Aorta (tissue), 5 donors: ENCODE results near the gene CIB4. TPM values are rescaled to one million over a fixed set of nuclear protein-coding genes. Genes with fewer than 3 reads are reported as not detected.

Source experiments
- ATAC-seq: fragments of 200-7000 bp; cut with Tn5 transposase; one replicate; pipeline ENCODE4 v1.9.1; 2022; ENCODE audit warnings: moderate library complexity; ENCODE audit not compliant: low FRiP score
- DNase-seq, 2 donors: peaks; one replicate each; pipeline ENCODE4 v3.0.0-alpha.2; 2020
- H3K27ac ChIP-seq, 2 donors: one replicate each; pipeline ENCODE4 v1.5.1; 2013; ENCODE audit warnings: low read length in 2 of 2, mild to moderate bottlenecking in 2 of 2, moderate library complexity in 2 of 2, control low read depth in 1 of 2, inconsistent platforms in 1 of 2, low read depth in 1 of 2
- H3K27me3 ChIP-seq, 2 donors: one replicate each; pipeline ENCODE4 v1.6.1; 2013; ENCODE audit warnings: control low read depth in 1 of 2, low read length in 1 of 2, mild to moderate bottlenecking in 1 of 2, moderate library complexity in 1 of 2; ENCODE audit not compliant: insufficient read depth in 2 of 2, control insufficient read depth in 1 of 2
- H3K36me3 ChIP-seq, 2 donors: one replicate each; pipeline ENCODE4 v1.6.1; 2013; ENCODE audit warnings: control low read depth in 1 of 2, low read length in 1 of 2, mild to moderate bottlenecking in 1 of 2; ENCODE audit not compliant: insufficient read depth in 2 of 2, control insufficient read depth in 1 of 2
- H3K4me1 ChIP-seq, 2 donors: one replicate each; pipeline ENCODE4 v1.6.1; 2013; ENCODE audit warnings: low read length in 2 of 2, control low read depth in 1 of 2, mild to moderate bottlenecking in 1 of 2, moderate library complexity in 1 of 2; ENCODE audit not compliant: insufficient read depth in 2 of 2, control insufficient read depth in 1 of 2
- H3K4me3 ChIP-seq, 2 donors: one replicate each; pipeline ENCODE4 v1.5.1; 2013; ENCODE audit warnings: low read length in 2 of 2, control low read depth in 1 of 2, mild to moderate bottlenecking in 1 of 2
- H3K9me3 ChIP-seq: one replicate; pipeline ENCODE4 v1.6.1; 2013; ENCODE audit warnings: mild to moderate bottlenecking, low read length; ENCODE audit not compliant: control insufficient read depth
- WGBS, 2 donors: extraction: QIAGEN DNeasy Blood & Tissue Kit; methylation state at CpG; one replicate each; pipeline ENCODE4 v1.1.7; 2013; 5-methylcytosine and 5-hydroxymethylcytosine counted together
- intact Hi-C, 2 donors: fragments of 100-400 bp; cut with DNase I; formaldehyde crosslinking; loops; one replicate each; pipeline versions ENCODE4 v1.14.2 to v1.15.0; 2022
- polyA plus RNA-seq, 2 donors: library from polyadenylated mRNA; stranded (reverse); fragments of 200-250 nt; gene quantifications; one replicate each; pipeline ENCODE4 v1.2.3, GENCODE V29; 2013
- total RNA-seq, 2 donors: library from RNA; stranded (reverse); fragmentation: NEBNext Ultra II Directional; extraction: Animal tissue kit (Norgen Biotek cat#: 25700); gene quantifications; one replicate each; pipeline ENCODE4 v1.2.1, GENCODE V29; 2021
- donor health status: healthy with polysubstance abuse.
- donor health status: Bipolar disorder and iron deficiency.
- donor health status: DM: no; HTN: no; CAD: no.
- donor health status: DM: no; HTN: no; CAD: no.
- donor health status: DM: yes; HTN: yes; CAD: no.

The CIB4 gene
- total and polyA plus RNA-seq, 4 donors = 0.60 TPM; not detected in 3

DNA sequence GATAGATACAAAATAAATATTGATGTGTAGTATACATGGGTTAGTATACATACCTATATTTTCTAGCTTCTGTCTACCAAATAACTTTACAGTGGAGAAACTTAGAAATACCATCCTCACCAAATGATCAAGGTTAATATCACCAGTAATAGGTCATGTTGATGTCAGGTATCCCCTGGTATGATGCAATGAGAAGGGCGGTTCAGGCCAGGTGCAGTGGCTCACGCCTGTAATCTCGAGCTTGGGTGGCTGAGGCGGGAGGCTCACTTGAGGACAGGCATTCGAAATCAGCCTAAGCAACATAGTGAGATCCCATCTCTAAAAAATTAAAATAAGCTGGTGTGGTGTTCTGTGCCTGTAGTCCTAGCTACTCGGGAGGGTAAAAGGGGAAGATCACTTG lies 38.6 kb downstream of the CIB4 start:
- Histone ChIP-seq H3K27me3 (no peaks in the 10 kb centered on the region), H3K4me3 (no peak overlapping the region), H3K4me1 (no peaks in the 10 kb centered on the region), H3K9me3 (no peaks in the 10 kb centered on the region), H3K27ac (no peak overlapping the region), H3K36me3 (no peaks in the 10 kb centered on the region)
- intact Hi-C loops = no loop called here
- 87 to 93% methylated on average over 6 of the region's 6 CpGs for WGBS, 2 donors
- ATAC-seq (no peak), DNase-seq (no peak)

DNA sequence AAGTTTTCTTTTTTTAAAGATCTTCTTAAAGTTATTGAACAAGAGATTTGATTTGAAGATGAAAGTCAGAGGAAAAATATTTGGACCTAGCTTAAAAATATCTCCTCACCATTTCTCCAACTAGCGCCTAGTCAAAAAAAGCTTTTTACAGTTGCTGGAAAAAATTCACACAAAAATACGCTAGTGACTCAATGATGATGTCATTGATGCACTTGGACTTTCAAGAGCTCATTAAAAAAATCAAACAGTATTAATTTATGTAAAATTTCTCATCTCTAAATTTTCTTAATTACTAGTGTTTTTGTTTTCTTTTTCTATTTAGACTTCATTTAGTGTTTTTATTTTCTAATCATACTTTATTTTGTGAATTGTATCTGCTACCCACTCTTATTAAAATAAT lies 41.8 kb downstream of the CIB4 start:
- H3K4me1 ChIP-seq = no peaks in the 10 kb centered on the region
- H3K9me3 ChIP-seq = no peaks in the 10 kb centered on the region
- H3K36me3 ChIP-seq = no peaks in the 10 kb centered on the region
- H3K27ac ChIP-seq = no peak overlapping the region
- no peaks in the 10 kb centered on the region for H3K27me3 ChIP-seq
- ATAC-seq (no peak), DNase-seq (no peak)
- intact Hi-C loops = no loop called here
- no peak overlapping the region for H3K4me3 ChIP-seq
- WGBS, 2 donors = 29 to 68% methylated on average over 2 of the region's 2 CpGs

DNA sequence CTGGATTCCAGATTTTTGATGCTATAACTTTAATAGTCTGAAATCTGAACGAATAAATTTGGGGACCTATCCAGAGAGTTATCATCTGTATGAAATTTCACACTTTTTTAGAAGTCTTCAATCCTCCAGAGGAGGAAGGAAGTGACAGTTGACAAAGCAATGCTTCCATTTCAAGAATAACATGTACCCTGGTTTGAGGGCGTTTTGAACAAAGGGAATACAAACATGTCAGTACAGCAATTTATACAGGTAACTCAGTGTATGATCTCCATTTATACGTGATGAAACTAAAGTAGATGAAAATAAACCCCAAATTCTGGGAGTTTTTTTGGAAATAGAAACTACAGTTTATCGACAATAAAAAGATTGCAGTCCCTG lies 42.2 kb downstream of the CIB4 start:
- intact Hi-C loops = no loop called here
- Histone ChIP-seq H3K4me3 (no peak overlapping the region), H3K9me3 (no peaks in the 10 kb centered on the region), H3K27ac (no peak overlapping the region), H3K36me3 (no peaks in the 10 kb centered on the region), H3K27me3 (no peaks in the 10 kb centered on the region), H3K4me1 (no peaks in the 10 kb centered on the region)
- ATAC-seq (no peak), DNase-seq (no peak)
- 25 to 41% methylated on average over 4 of the region's 4 CpGs for WGBS, 2 donors

DNA sequence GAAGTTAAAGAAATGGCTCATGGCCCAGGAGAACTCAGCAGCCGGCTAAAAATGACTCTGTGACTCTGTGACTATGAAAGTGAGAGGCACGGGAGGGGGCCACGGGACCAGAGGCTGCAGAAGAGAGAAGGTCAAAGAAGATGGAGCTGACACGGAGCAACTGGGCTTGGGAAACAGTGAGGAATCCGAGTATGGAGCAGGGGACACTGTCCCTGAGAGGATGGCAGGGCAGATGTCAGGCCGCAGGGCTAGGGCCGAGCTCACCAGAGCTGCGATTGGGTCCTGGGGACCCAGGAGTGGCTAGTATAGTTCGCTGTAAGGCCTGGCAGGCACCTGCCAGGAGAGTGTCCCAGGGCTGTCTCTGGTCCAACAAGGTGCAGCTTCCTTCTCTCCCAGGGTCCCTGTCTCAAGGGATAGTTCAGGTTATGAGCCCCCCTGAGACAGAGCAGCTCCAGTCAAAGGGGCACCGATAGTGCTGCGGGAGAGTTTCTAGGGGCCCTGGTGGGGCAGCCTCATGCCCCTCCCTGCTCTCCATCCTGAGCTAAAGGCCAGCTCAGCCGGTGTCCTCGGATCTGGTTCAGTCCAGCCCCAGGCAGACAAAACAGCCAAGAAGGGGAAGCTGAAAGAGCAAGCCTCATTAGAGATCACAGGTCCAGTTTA lies 42.7 kb downstream of the CIB4 start:
- DNase-seq (no peak), ATAC-seq (peak; percentile 46)
- 57 to 68% methylated on average over 13 of the region's 13 CpGs for WGBS, 2 donors
- H3K36me3 ChIP-seq = no peaks in the 10 kb centered on the region
- no peak overlapping the region for H3K4me3 ChIP-seq
- H3K27ac ChIP-seq = no peak overlapping the region
- no peaks in the 10 kb centered on the region for H3K4me1 ChIP-seq
- no peaks in the 10 kb centered on the region for H3K27me3 ChIP-seq
- intact Hi-C loops = no loop called here
- H3K9me3 ChIP-seq = no peaks in the 10 kb centered on the region

DNA sequence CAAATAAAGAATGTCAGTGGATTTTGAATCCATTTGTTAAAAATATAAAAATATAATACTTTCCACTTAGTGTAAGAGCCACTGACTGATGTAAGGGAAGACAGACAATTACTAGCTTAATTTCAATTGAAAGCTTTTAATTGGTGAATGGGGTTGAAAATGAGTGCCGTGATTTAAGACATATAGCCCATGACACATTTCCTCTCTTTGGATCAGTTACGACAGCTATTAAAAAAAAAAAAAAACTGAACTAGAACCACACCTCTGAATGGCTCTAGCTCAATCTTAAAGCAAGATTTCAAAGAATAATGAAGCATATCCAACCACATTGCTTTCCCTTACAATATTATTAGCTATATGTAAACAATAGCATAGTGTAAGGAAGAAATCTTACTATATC lies 44.0 kb downstream of the CIB4 start:
- H3K27ac ChIP-seq = no peak overlapping the region
- no peaks in the 10 kb centered on the region for H3K9me3 ChIP-seq
- ATAC-seq (no peak), DNase-seq (no peak)
- H3K4me3 ChIP-seq = no peak overlapping the region
- H3K4me1 ChIP-seq = no peaks in the 10 kb centered on the region
- 79 to 87% methylated on average over 2 of the region's 2 CpGs for WGBS, 2 donors
- intact Hi-C loops = no loop called here
- H3K36me3 ChIP-seq = no peaks in the 10 kb centered on the region
- H3K27me3 ChIP-seq = no peaks in the 10 kb centered on the region

DNA sequence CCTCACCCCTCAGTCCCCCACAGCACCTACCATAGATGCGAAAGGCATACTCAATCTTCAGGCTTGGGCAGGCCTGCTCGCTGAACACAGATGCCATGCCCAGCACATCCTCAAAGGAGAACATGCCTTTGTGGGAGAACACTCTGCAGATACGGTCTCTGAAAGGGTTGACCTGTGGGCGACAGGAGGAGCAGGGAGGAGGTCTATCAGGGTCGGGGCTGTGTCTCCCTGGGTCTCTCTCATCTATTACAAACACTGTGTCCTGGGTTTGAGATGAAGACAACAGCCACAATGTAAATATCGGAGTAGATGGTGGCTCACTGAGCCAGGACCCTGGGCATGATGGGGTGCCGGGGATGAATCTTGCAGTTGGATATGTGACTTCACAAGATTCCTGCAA lies 46.0 kb downstream of the CIB4 start:
- Histone ChIP-seq H3K4me1 (no peaks in the 10 kb centered on the region), H3K27ac (no peak overlapping the region), H3K9me3 (no peaks in the 10 kb centered on the region), H3K36me3 (no peaks in the 10 kb centered on the region), H3K4me3 (no peak overlapping the region), H3K27me3 (no peaks in the 10 kb centered on the region)
- DNase-seq = peak; percentile 6 to 31
- WGBS, 2 donors = 85 to 94% methylated on average over 7 of the region's 7 CpGs
- ATAC-seq = no peak
- intact Hi-C loops = no loop called here

DNA sequence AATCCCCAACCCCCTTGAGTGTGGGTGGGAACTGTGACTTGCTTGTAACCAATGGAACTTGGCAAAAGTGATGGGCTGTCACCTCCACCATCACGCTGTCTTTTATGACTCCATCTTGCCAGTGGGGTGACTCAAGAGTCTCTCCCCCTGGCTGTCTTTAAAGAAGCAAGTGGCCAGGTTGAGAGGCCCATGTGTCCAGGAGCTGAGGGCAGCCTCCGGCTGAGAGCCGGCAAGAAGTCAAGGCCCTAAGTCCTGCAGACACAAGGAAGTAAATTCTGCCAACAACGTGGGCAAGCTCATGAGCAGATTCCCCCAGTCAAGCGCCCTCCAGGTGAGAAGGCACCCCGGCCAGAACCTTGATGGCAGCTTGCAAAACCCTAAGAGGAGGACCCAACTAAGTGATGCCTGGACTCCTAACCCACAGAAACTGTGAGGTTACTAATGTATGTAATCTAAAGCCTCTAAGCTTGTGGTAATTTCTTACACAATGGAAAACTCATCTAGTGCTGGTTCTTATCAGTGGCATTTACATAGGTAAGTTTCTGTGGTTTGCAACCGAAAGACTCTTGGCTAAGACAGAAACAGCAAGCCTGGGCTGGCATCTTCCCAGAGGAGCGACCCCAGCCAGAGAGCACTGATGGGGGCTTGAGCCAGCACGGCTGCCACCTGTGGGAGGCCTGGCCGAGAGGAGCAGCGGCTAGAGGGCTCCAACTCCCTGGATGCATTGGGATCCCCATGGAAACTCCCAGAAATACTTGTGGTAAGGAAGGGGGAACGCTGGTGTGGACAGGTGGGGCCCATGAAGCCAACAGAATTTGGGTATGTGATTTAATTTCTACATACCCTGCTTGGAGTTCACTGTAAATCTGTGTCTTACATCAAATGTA lies 49.3 kb downstream of the CIB4 start:
- H3K4me1 ChIP-seq = no peaks in the 10 kb centered on the region
- no peaks in the 10 kb centered on the region for H3K36me3 ChIP-seq
- H3K27ac ChIP-seq = no peak overlapping the region
- intact Hi-C loops = no loop called here
- no peak overlapping the region for H3K4me3 ChIP-seq
- no peaks in the 10 kb centered on the region for H3K27me3 ChIP-seq
- no peaks in the 10 kb centered on the region for H3K9me3 ChIP-seq
- DNase-seq (peak in 1 of 2 donors; percentile 59), ATAC-seq (no peak)
- WGBS, 2 donors = 82 to 88% methylated on average over 12 of the region's 12 CpGs

DNA sequence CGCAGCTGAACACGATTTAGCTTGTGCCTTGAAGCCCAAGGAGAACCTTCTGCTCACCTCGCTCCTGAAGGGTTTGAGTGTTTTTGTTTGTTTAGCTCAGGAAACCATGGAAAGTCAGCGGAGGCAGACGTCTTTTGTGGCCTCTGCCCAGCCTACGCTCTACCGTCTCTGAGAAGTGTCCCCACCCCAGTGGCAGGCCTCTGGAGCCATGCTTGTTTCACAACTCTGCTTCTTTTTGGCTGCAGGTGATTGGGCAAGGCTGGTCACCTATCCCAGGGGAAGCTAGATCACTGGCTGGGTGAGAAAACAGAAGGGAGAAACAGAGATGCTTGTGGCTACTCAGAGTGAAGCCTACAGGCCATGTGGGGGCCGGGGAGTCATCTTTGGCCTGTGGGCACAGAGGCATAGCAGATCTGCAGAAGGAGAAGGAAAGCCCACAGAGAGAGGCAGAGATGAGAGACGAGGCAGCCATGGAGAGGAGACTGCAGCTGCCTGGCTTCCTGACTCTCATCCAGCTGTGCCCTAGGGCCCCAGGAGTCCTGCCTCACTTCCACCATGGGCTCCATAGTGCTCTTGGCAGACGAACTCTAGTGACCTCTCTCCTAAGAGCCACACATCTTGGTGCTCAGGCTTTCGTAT lies 50.1 kb downstream of the CIB4 start:
- no peaks in the 10 kb centered on the region for H3K9me3 ChIP-seq
- 76 to 79% methylated on average over 11 of the region's 11 CpGs for WGBS, 2 donors
- no peaks in the 10 kb centered on the region for H3K27me3 ChIP-seq
- H3K36me3 ChIP-seq = no peaks in the 10 kb centered on the region
- no peak overlapping the region for H3K4me3 ChIP-seq
- intact Hi-C loops = no loop called here
- ATAC-seq (no peak), DNase-seq (peak in 1 of 2 donors; percentile 40)
- H3K27ac ChIP-seq = no peak overlapping the region
- H3K4me1 ChIP-seq = no peaks in the 10 kb centered on the region
